ENCODE results near the gene RAB3IL1. TPM values are rescaled to one million over a fixed set of nuclear protein-coding genes. Genes with fewer than 3 reads are reported as not detected.
A peak's percentile ranks its signal among the peaks of the same experiment; 100 is the strongest.

Gene RAB3IL1
- total RNA-seq, 1 donor from 2014 or later, result 1.3 TPM

DNA sequence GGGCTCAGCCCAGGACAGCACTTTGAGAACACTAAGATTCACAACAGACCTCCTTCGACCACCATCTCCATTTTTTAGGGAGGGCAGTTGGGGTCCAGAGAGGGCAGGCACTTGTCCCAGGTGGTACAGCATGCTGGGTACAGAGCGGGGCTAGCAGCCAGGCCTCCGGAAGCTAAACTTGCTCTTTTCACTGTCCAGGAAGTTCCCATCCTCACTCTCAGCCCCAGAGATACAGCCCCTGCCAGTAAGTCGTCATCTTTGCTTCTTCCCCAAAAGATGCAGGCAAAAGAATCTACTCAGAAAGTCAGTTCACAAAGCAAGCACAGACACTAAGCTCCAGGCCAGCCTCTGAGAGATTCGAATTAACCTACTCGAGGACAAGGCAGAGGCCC, 6.7 kb upstream of the RAB3IL1 start:
- Mint-ChIP-seq H3K36me3 (ENCODE audit: unreplicated experiment) (no peaks in the 10 kb centered on the region), H3K27ac (ENCODE audit: unreplicated experiment) (no peak overlapping the region), H3K4me3 (ENCODE audit: unreplicated experiment) (no peak overlapping the region), H3K4me1 (ENCODE audit: low read depth, unreplicated experiment) (no peaks in the 10 kb centered on the region), H3K9me3 (ENCODE audit: unreplicated experiment) (peaks cover 5% of the 10 kb centered on the region), H3K27me3 (ENCODE audit: unreplicated experiment) (no peaks in the 10 kb centered on the region)
- TF ChIP-seq, protein P1, sequence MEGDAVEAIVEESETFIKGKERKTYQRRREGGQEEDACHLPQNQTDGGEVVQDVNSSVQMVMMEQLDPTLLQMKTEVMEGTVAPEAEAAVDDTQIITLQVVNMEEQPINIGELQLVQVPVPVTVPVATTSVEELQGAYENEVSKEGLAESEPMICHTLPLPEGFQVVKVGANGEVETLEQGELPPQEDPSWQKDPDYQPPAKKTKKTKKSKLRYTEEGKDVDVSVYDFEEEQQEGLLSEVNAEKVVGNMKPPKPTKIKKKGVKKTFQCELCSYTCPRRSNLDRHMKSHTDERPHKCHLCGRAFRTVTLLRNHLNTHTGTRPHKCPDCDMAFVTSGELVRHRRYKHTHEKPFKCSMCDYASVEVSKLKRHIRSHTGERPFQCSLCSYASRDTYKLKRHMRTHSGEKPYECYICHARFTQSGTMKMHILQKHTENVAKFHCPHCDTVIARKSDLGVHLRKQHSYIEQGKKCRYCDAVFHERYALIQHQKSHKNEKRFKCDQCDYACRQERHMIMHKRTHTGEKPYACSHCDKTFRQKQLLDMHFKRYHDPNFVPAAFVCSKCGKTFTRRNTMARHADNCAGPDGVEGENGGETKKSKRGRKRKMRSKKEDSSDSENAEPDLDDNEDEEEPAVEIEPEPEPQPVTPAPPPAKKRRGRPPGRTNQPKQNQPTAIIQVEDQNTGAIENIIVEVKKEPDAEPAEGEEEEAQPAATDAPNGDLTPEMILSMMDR (IDR thresholded peaks at IDR 0.05; ENCODE audit: partially characterized antibody, unreplicated experiment), result no peak
- no peak for DNase-seq

- Mint-ChIP-seq H3K9me3 (ENCODE audit: unreplicated experiment) (peaks cover 8% of the 10 kb centered on the region), H3K36me3 (ENCODE audit: unreplicated experiment) (no peaks in the 10 kb centered on the region), H3K4me3 (ENCODE audit: unreplicated experiment) (no peak overlapping the region), H3K4me1 (ENCODE audit: low read depth, unreplicated experiment) (no peaks in the 10 kb centered on the region), H3K27ac (ENCODE audit: unreplicated experiment) (no peak overlapping the region), H3K27me3 (ENCODE audit: unreplicated experiment) (peaks cover under 1% of the 10 kb centered on the region)
- peak; percentile 31 for DNase-seq
- TF ChIP-seq, protein P1 (IDR thresholded peaks at IDR 0.05; ENCODE audit: partially characterized antibody, unreplicated experiment), result no peak
Measured at GRCh38 chr11:61923166-61924063, 6.0 kb upstream of the RAB3IL1 start.

GRCh38 chr11:61922539-61922938, 5.2 kb upstream of the RAB3IL1 start:
- peak; percentile 16 for DNase-seq
- Mint-ChIP-seq H3K27ac (ENCODE audit: unreplicated experiment) (no peak overlapping the region), H3K9me3 (ENCODE audit: unreplicated experiment) (peaks cover 10% of the 10 kb centered on the region), H3K27me3 (ENCODE audit: unreplicated experiment) (peaks cover 5% of the 10 kb centered on the region), H3K4me3 (ENCODE audit: unreplicated experiment) (no peak overlapping the region), H3K36me3 (ENCODE audit: unreplicated experiment) (no peaks in the 10 kb centered on the region), H3K4me1 (ENCODE audit: low read depth, unreplicated experiment) (no peaks in the 10 kb centered on the region)
- TF ChIP-seq, protein P1 (IDR thresholded peaks at IDR 0.05; ENCODE audit: partially characterized antibody, unreplicated experiment), result no peak

- Mint-ChIP-seq H3K9me3 (ENCODE audit: unreplicated experiment) (peaks cover 10% of the 10 kb centered on the region), H3K27ac (ENCODE audit: unreplicated experiment) (no peak overlapping the region), H3K4me1 (ENCODE audit: low read depth, unreplicated experiment) (no peaks in the 10 kb centered on the region), H3K27me3 (ENCODE audit: unreplicated experiment) (peaks cover 6% of the 10 kb centered on the region), H3K36me3 (ENCODE audit: unreplicated experiment) (no peaks in the 10 kb centered on the region), H3K4me3 (ENCODE audit: unreplicated experiment) (no peak overlapping the region)
- DNase-seq, result no peak
- TF ChIP-seq, protein P1 (IDR thresholded peaks at IDR 0.05; ENCODE audit: partially characterized antibody, unreplicated experiment), result no peak
Measured at GRCh38 chr11:61921446-61921845, 4.1 kb upstream of the RAB3IL1 start.

Data from glutamatergic neuron (in vitro differentiated cells).